ENCODE results near the gene CNOT4. TPM values are rescaled to one million over a fixed set of nuclear protein-coding genes. Genes with fewer than 3 reads are reported as not detected.

CNOT4 gene
- total and polyA plus RNA-seq, 2 of the 8 experiments (the other 6 are each of a cell fraction or from before 2014, with no cell fraction given): 10.9 to 25.8 TPM

DNA sequence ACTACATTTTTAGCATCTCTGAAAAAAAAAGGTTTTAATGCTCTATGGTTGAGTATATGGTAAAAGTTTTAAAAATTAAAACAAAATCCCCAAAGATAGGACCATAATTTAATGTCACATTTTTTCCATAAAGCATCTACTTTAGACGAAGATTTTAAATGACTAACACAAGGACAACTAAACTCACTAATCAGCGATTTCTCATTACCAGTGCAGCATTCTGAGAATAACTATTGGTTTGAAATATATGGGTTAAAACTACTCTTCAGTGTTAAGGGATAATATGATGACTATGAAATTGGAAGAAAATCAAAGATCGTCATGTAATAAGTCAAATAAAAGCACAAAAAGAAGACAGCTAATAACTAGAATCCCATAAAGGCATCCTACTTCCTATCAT lies 118.4 kb downstream of the CNOT4 start:
- H4K91ac ChIP-seq (replicated peaks; ENCODE audit: insufficient read length, low read length): no peak overlapping the region
- H3K27me3 ChIP-seq (replicated peaks in 1 of 4; ENCODE audit: control insufficient read depth in 3 of 4, extremely low read depth in 1 of 4, insufficient read depth in 3 of 4, low read length in 3 of 4): no peaks in the 10 kb centered on the region
- no peak overlapping the region for H4K5ac ChIP-seq (ENCODE audit: insufficient read length, low read depth, low read length)
- CTCF ChIA-PET (ENCODE audit: partially characterized antibody): interaction anchor here (1.1 to 1.4 kb wide), 2 partner anchors 21 to 29 kb away, joined by 3 read pairs; no protein-coding TSS in a partner anchor
- no peaks in the 10 kb centered on the region for H3K79me2 ChIP-seq (ENCODE audit: control insufficient read depth in 1 of 2, insufficient read depth in 2 of 2, low read length in 2 of 2)
- no peak overlapping the region for H2AFZ ChIP-seq (ENCODE audit: low read length)
- H3K4me3 ChIP-seq (ENCODE audit: extremely low read depth in 1 of 4, insufficient read depth in 2 of 4, low read depth in 3 of 4, low read length in 4 of 4): no peak overlapping the region
- no peaks in the 10 kb centered on the region for H4K20me1 ChIP-seq (replicated peaks in 1 of 2; ENCODE audit: control insufficient read depth in 1 of 2, insufficient read depth in 2 of 2, low read length in 2 of 2)
- H3K4ac ChIP-seq (replicated peaks; ENCODE audit: insufficient read length, low read depth, low read length): no peak overlapping the region
- DNase-seq (ENCODE audit: low read depth in 1 of 2, low spot score in 2 of 2) (no peak), FAIRE-seq (no peak)
- H2AK5ac ChIP-seq (ENCODE audit: low read depth, low read length): no peak overlapping the region
- no peak overlapping the region for H3K4me2 ChIP-seq (ENCODE audit: insufficient read depth in 1 of 2, low read depth in 2 of 2, low read length in 2 of 2)
- no peaks in the 10 kb centered on the region for H3K23me2 ChIP-seq (ENCODE audit: low read depth, low read length)
- H3K9ac ChIP-seq (replicated peaks in 1 of 4; ENCODE audit: extremely low read depth in 1 of 4, low read depth in 3 of 4, low read length in 3 of 4): no peak overlapping the region
- no peak overlapping the region for H4K8ac ChIP-seq (ENCODE audit: extremely low read depth, insufficient read depth, low read length)
- H3K79me1 ChIP-seq (ENCODE audit: low read depth, low read length): no peaks in the 10 kb centered on the region
- no peak overlapping the region for H3K56ac ChIP-seq (replicated peaks; ENCODE audit: insufficient read length, low read depth, low read length)
- H3K9me3 ChIP-seq (ENCODE audit: insufficient read depth in 2 of 2, low read depth in 1 of 2, low read length in 1 of 2): no peaks in the 10 kb centered on the region
- H2BK120ac ChIP-seq (replicated peaks; ENCODE audit: low read depth, low read length): no peak overlapping the region
- no peak overlapping the region for H3K23ac ChIP-seq (ENCODE audit: insufficient read length)
- no peak overlapping the region for H3K14ac ChIP-seq (ENCODE audit: insufficient read length)
- no peak overlapping the region for H3K18ac ChIP-seq (ENCODE audit: extremely low read depth, low read length)
- H2BK20ac ChIP-seq (ENCODE audit: low read length): no peak overlapping the region
- H2BK12ac ChIP-seq (ENCODE audit: low read depth, low read length): no peak overlapping the region
- H2BK15ac ChIP-seq (ENCODE audit: low read length): no peak overlapping the region
- peaks cover 0 to 9% (median 2%) of the 10 kb centered on the region in 4 experiments; a peak in 6 of 8 replicates for H3K36me3 ChIP-seq (ENCODE audit: control insufficient read depth in 2 of 4, insufficient read depth in 4 of 4, low read length in 3 of 4)
- TF ChIP-seq TCF12 (IDR thresholded peaks at IDR 0.05; ENCODE audit: low read depth, low read length) (no peak), BCL11A (IDR thresholded peaks at IDR 0.05; ENCODE audit: low read depth in 2 of 2, low read length in 2 of 2) (no peak), SIN3A (conservative IDR thresholded peaks at IDR 0.05 in 1 of 2, IDR thresholded peaks at IDR 0.05 in 1 of 2; ENCODE audit: low read depth in 1 of 2, low read length in 2 of 2) (no peak)
- POLR2A ChIA-PET (ENCODE audit: partially characterized antibody): no interaction called here
- no peak overlapping the region for H2BK5ac ChIP-seq (ENCODE audit: low read depth, low read length)
- WGBS, 2 experiments (ENCODE audit: extremely low coverage in 1 of 2, insufficient coverage in 1 of 2, insufficient read length in 1 of 2, insufficient replicate concordance in 2 of 2, low coverage in 1 of 2, low lambda C conversion rate in 2 of 2, missing lambda C conversion rate in 1 of 2): 95% methylated on average over 3 of the region's 3 CpGs; no CpG with 5 or more reads in 1 of the 2 experiments
- no peak overlapping the region for H3K27ac ChIP-seq (ENCODE audit: low read depth, low read length)
- H3K4me1 ChIP-seq (replicated peaks in 1 of 4; ENCODE audit: control insufficient read depth in 3 of 4, insufficient read depth in 4 of 4, low read length in 3 of 4): peaks cover 2 to 7% (median 5%) of the 10 kb centered on the region in 4 experiments; a peak in 6 of 7 replicates
